GM12892 (cell line): ENCODE results near the gene NDST4.
"Not testable (repeated sequence)": the region's sequence is repeated elsewhere in the genome, so short reads cannot be mapped to it uniquely, and the experiment has no call there.

ENCODE experiments used
- DNase-seq: peaks from one replicate; pipeline ENCODE4 v3.0.0; 2011; ENCODE audit not compliant: insufficient read length
- FAIRE-seq: peaks from 2 replicates; lab custom pipeline; 2011; peaks lifted over from hg19 to GRCh38; lab: Jason Lieb, UNC
- POLR2A ChIP-seq: IDR thresholded peaks from 2 replicates; pipeline ENCODE4 v1.6.1; 2011; ENCODE audit warnings: low read depth, low read length, control low read depth
- POLR2AphosphoS5 ChIP-seq: IDR thresholded peaks from 2 replicates; pipeline ENCODE4 v1.6.1; 2011; ENCODE audit warnings: low read depth, low read length, control low read depth
- TAF1 ChIP-seq: IDR thresholded peaks from 2 replicates; pipeline ENCODE4 v1.6.1; 2011; ENCODE audit warnings: low read depth, mild to moderate bottlenecking, control low read depth, low read length, borderline replicate concordance

Gene NDST4

GRCh38 chr4:115028682-115029410 lies 84.6 kb downstream of the NDST4 start:
- DNase-seq = no peak
- TF ChIP-seq POLR2A (no peak), TAF1 (no peak), POLR2AphosphoS5 (no peak)
- no peak for FAIRE-seq

- FAIRE-seq = no peak
- TF ChIP-seq POLR2A (no peak), TAF1 (no peak), POLR2AphosphoS5 (no peak)
- DNase-seq = no peak
Observed at GRCh38 chr4:114999880-115000279, 113.5 kb downstream of the NDST4 start.

GRCh38 chr4:114998316-114998715 lies 115.1 kb downstream of the NDST4 start:
- DNase-seq = no peak
- TF ChIP-seq POLR2A = no peak
- no peak for TF ChIP-seq POLR2AphosphoS5
- no peak for TF ChIP-seq TAF1

DNA sequence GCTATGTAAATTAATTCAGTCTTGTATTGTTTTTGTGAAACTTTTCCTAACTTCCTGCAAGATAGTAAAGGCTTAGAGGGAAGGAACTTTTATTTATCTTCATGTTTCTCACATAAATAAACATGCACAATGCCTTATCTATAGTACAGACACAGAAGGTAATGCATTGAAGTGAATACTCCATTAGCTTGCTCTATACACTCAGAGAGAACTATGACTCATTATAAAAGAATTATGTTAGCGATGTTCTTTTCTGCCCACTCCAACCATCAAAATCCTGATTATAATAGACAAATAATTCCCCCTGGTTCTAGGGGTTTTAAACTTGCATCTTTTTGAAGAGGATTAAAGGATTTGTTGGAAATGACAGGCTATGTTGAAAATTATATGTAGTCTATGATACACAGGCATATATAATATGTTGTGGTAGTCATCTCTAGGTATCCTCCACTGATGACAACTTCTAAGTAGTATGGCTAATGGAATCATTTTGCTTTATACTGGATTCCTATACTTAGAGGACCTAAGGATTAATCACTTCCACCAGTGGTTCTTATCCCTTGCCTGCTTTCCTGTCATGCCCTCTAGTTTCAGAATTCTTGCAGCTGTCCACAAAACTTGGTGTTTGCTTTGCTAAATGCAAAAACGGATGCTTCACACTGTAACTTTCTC lies 115.7 kb downstream of the NDST4 start:
- DNase-seq (no peak), FAIRE-seq (no peak)
- no peak for TF ChIP-seq POLR2A
- TF ChIP-seq TAF1 = no peak
- TF ChIP-seq POLR2AphosphoS5 = no peak

More at GRCh38 chr4:114998316-114998715, 115.1 kb downstream of the NDST4 start:
- FAIRE-seq = no peak

DNA sequence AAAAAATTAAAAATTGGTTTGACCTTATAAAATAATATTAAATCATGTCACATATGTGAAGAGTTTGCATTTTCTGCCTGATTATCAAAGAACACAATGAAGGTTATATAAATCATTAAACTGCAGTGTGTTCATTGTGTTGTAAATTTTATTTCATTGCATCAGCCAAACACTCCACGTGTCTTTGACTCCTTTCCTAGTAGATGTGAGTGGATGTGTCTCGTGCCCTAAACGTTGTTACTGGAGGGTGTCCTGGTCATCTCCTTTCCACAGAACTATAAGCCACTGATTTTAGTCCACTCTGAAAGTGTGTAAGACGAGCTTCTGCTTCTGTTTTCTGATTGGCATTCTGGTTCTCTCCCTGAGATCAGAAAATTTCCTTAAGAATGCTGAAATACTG lies 127.3 kb downstream of the NDST4 start:
- no peak for FAIRE-seq
- DNase-seq = no peak
- TF ChIP-seq POLR2A (no peak), TAF1 (no peak), POLR2AphosphoS5 (no peak)

DNA sequence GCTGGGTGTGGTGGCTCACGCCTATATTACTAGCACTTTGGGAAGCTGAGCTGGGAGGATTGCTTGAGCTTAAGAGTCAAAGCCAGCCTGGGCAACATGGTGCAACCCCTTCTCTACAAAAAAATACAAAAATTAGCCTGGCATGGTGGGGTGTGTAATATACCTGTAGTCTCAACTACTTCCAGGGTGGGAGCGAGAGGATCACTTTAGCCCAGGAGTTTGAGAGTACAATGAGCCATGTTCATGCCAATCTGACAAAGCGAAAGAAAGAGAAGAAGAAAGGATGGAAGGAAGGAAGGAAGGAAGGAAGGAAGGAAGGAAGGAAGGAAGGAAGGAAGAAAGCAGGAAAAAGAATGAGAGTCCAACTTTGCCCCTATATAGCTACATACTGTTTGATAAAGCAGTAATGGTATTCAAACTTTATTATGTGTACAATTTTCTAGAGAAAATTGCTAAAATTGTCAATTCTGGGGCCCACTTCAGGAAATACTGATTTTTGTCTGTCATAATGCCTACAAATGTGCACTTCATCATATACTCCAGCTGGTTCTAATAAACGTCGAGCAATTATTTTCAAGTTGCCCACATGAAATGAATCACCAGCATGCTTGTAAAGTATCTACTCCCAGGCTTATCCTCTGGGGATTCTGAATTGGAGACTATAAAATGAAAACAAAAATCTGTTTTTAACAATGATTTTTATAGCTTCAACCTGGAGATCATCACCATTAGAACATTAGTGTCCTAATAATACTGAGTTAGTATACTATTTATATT lies 132.3 kb downstream of the NDST4 start:
- no peak for DNase-seq
- no peak for FAIRE-seq
- TF ChIP-seq TAF1 (no peak), POLR2A (no peak), POLR2AphosphoS5 (no peak)

- FAIRE-seq, DNase-seq: not testable (repeated sequence)
Observed at GRCh38 chr4:114980399-114980798, 133.0 kb downstream of the NDST4 start.

DNA sequence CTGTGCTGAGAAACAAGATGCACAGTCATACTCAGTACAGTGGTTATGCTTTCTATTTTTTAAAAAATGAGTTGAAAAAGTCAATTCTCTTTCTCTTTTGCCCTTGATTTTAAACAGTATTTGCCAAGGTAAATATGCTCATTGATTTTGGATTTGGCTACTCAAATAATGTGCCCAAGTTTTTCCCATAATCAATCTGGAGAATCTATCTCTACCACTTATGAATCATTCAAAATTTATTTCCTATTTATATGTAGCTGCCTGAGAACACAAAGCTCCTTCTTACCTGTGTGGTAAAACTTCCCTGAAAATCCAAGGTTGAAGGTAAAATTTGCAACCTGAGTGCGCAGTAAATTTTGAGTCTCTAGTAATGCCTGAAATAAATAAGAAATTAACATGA lies 136.5 kb downstream of the NDST4 start:
- FAIRE-seq = no peak
- TF ChIP-seq TAF1 (no peak), POLR2A (no peak), POLR2AphosphoS5 (no peak)
- DNase-seq = no peak

DNA sequence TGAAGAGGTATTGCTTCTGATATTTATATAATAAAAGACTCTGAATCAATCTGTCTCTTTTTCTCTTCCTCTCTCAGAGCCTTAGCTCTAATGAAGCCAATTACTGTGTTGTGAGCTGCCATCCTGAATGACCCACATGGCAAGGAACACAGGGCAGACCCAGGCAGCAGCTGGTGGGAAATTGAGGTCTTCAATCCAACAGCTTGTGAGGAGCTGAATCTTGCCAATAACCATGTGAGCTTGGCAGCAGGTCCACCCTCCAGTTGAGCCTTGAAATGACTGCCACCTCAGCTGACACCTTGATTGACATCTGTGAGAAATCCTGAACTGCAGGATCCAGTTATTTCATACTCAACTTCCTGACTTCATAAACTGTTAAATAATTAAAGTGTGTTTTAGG lies 149.4 kb downstream of the NDST4 start:
- TF ChIP-seq POLR2A (no peak), POLR2AphosphoS5 (no peak), TAF1 (no peak)
- DNase-seq = no peak
- FAIRE-seq = no peak

- no peak for TF ChIP-seq TAF1
- FAIRE-seq = no peak
Observed at GRCh38 chr4:114945616-114946015, 167.8 kb downstream of the NDST4 start.

DNA sequence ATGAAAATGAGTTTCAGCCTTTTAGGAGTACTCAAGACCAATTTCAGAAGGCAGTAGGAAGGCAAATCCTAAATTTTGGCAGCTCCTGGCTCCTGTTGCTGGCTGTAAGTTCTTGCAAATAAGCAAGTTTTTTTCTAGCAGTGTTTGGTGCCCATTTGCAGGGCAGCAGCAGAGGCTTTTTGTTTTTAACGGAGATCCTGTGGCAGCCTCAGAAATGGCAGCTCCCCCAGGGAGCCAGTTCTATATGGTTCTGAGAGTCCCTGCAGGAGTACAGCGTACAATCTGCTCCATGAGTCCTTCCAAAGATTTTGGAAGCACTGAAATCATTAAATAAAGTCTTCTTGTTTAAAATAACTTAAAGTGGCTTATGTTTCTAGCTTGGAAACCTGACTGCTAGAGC lies 171.9 kb downstream of the NDST4 start:
- FAIRE-seq (no peak), DNase-seq (no peak)
- TF ChIP-seq POLR2AphosphoS5 = no peak

More at GRCh38 chr4:114945616-114946015, 167.8 kb downstream of the NDST4 start:
- no peak for DNase-seq

DNA sequence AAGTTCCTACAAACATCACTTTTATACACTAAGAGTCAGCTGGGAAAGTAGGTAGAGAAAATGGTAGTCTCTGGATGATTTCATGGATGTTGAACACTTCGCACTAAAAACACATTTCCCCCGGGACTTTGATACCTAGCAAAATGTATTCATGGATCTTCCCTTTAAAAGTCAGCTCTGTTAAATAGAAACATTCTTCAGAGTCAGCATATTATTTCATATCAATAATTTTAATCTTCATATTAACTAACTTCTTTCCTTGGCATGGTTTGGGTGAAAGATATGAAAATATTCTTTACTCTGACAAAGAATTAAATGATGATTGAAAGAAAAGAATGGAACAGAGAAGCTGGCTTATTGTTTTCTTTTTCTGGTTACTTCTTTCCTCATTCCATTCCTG lies 185.5 kb downstream of the NDST4 start:
- DNase-seq (no peak), FAIRE-seq (no peak)
- TF ChIP-seq POLR2A (no peak), TAF1 (no peak), POLR2AphosphoS5 (no peak)

GRCh38 chr4:114926583-114926982 lies 186.8 kb downstream of the NDST4 start:
- TF ChIP-seq TAF1 (no peak), POLR2A (no peak), POLR2AphosphoS5 (no peak)
- no peak for DNase-seq
- no peak for FAIRE-seq
